ENCODE data around the gene RAMP1. TPM values are rescaled to one million over a fixed set of nuclear protein-coding genes. Genes with fewer than 3 reads are reported as not detected.

RAMP1 gene
- total and polyA plus RNA-seq, 2 of the 4 experiments (the other 2 are of a cell fraction), result 15.8 to 77.1 TPM

DNA sequence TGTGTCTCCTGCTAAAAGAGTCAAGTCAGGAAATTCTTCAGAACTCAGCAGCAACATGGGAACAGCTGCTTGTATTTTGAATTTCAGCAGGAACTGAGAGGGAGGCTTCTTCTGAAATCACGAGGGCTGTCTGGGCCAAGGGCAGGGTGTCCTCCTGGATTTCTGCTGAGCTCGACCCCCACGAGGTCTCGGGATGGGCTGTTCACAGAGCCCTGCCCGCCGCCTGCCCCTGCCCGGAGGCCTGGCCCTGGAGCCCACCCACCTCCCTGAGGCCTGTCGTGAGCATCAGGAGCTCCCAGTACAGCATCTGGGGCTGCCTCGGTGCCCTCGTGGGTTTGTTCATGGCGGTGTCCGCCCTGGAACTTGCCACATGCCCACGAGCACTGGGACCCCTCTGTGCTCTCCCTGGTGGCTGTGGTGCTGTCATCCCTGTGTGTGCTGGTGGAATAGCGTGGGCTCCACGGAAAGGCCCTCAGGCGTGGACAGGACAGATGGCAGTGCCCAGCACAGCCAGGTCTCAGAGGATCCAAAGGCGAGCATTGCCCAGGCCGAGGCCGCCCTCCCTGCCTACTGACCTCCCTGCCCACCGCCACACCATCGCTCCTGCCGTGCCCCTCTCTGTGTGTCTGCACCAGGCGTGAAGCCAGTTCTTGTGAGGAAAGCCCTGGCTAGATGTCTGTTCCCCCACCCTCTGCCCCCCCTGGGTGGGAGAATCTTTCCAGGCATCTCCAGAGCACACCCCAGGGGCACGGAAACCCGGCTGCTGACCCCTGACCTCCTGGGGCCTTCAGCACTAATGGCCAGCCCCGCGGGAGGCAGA, 25.9 kb downstream of the RAMP1 start (continued):
- no peak for TF ChIP-seq ELK1 (IDR thresholded peaks at IDR 0.05; ENCODE audit: borderline replicate concordance, low read depth, low read length)
